SKM-1 treated with dmso at 0.1 percent for 144 hours (cell line): ENCODE results near the gene SLIT1.

Experiments used
- DNase-seq: peaks from one replicate; lab custom pipeline; 2025; ENCODE audit not compliant: unreplicated experiment; lab: John Stamatoyannopoulos, UW

The SLIT1 gene

GRCh38 chr10:97140902-97141745 lies 44.6 kb downstream of the SLIT1 start:
- DNase-seq = no peak

GRCh38 chr10:97140049-97140846 lies 45.5 kb downstream of the SLIT1 start:
- peak; percentile 46 for DNase-seq

- no peak for DNase-seq
Measured at GRCh38 chr10:97139651-97140048, 46.1 kb downstream of the SLIT1 start.

- DNase-seq = no peak
Measured at GRCh38 chr10:97138846-97139245, 46.9 kb downstream of the SLIT1 start.

- no peak for DNase-seq
Measured at GRCh38 chr10:97138174-97138573, 47.6 kb downstream of the SLIT1 start.

GRCh38 chr10:97136756-97137155 lies 49.0 kb downstream of the SLIT1 start:
- DNase-seq = no peak

GRCh38 chr10:97135464-97135863 lies 50.3 kb downstream of the SLIT1 start:
- DNase-seq = no peak

GRCh38 chr10:97134983-97135382 lies 50.8 kb downstream of the SLIT1 start:
- DNase-seq = no peak

- no peak for DNase-seq
Measured at GRCh38 chr10:97134110-97134509, 51.6 kb downstream of the SLIT1 start.

GRCh38 chr10:97132273-97132672 lies 53.5 kb downstream of the SLIT1 start:
- no peak for DNase-seq

- no peak for DNase-seq
Measured at GRCh38 chr10:97131666-97132065, 54.1 kb downstream of the SLIT1 start.

GRCh38 chr10:97131181-97131628 lies 54.6 kb downstream of the SLIT1 start:
- DNase-seq = no peak

- no peak for DNase-seq
Measured at GRCh38 chr10:97129666-97130065, 56.1 kb downstream of the SLIT1 start.

GRCh38 chr10:97128516-97129154 lies 57.1 kb downstream of the SLIT1 start:
- DNase-seq = no peak

- no peak for DNase-seq
Measured at GRCh38 chr10:97128039-97128492, 57.7 kb downstream of the SLIT1 start.

- DNase-seq = no peak
Measured at GRCh38 chr10:97127509-97127908, 58.2 kb downstream of the SLIT1 start.

GRCh38 chr10:97124211-97124610 lies 61.5 kb downstream of the SLIT1 start:
- DNase-seq = no peak

GRCh38 chr10:97123765-97124164 lies 62.0 kb downstream of the SLIT1 start:
- no peak for DNase-seq

- no peak for DNase-seq
Measured at GRCh38 chr10:97121041-97121440, 64.7 kb downstream of the SLIT1 start.

- DNase-seq = no peak
Measured at GRCh38 chr10:97120370-97120769, 65.4 kb downstream of the SLIT1 start.

GRCh38 chr10:97119058-97119745 lies 66.6 kb downstream of the SLIT1 start:
- DNase-seq = no peak
